Inflammatory macrophage (primary cell): ENCODE data around the gene IQSEC1.

Experiments
- DNase-seq, 2 donors: peaks; one replicate each; pipeline ENCODE4 v3.0.0-alpha.2; 2020 to 2022

Gene IQSEC1

DNA sequence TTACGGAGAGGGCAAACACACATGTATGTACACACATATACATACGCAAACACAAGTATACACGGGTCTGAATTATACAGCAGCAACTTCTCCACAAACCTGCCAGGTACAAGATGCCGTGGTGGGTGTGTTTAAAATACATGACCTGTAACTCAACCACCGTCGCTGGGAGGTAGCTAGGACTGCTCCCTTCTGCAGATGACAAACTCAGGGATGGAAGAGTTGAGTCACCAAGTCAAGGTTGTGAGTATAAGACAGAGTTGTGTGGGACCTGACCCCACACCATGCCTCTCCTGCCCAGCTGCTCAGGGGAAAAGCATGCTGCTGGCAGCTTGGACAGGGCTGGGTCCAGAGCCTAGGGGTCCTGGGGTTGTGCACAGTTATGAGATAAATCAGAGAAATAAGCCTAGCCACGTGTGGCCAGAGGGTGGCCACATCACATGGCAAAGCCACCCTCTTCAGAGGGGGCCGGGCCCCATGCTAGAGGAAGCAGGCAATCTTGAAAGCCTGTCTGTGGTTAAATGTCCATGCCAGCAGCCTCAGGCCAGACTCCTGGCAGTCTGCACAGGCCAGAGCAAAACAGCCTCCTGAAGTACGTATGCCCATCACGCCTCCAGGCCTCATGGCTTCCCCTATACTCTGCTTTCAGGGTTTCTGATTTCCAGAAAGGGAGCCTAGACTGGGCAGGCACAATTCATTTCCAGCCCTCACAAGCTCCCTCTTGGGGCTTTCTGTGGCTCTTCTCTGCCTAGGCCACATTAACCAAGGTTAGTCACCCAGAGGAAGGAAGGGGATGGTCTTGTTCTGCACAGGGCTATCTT is 124.1 kb downstream of the IQSEC1 start:
- DNase-seq, result peak; percentile 59 to 72

- DNase-seq, result no peak
These were observed 124.9 kb downstream of the IQSEC1 start for GRCh38 chr3:12948371-12948770.

GRCh38 chr3:12947504-12948369 is 125.5 kb downstream of the IQSEC1 start:
- DNase-seq, result peak in 1 of 2 donors; percentile 11

- DNase-seq, result no peak
These were observed 126.4 kb downstream of the IQSEC1 start for GRCh38 chr3:12946649-12947316.

- DNase-seq, result no peak
These were observed 127.0 kb downstream of the IQSEC1 start for GRCh38 chr3:12946251-12946648.

DNA sequence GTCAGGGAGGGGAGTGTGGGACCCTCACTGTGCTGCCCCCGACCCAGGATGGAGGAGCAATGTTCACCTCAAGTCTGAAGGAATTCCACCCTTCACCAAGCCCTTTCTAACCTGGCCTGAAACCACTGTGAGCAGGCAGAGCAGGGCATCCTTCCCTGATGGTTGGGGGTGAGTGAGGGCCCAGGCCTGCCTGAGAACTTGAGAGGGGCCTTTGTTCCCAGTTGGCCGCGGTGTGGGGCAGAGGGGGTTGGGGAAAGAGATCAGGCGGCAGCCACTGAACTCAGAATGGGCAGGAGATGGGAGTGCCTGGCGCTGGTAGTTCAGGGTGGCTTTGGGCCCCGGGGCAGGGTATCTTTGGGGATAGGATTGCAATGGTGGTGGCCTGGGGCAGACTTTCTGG is 128.4 kb downstream of the IQSEC1 start:
- DNase-seq, result no peak

DNA sequence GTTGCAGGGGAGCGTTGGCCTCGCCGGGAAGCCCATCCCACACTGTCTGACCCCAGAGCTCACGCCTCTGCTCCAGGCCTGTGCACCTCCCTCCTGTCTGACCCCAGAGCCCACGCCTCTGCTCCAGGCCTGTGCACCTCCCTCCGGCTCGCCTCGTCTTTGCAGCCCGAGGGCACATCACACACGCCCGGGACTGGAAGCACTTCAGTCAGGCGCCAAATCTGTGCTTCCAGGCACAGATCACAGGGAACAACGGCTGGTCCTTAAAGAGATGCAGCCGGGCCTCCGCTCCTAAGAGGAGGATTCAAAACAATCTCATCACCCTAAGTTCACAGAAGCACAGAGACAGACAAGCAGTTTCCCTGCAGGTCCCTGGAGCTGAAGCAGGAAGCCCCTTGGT is 128.8 kb downstream of the IQSEC1 start:
- no peak for DNase-seq

GRCh38 chr3:12943124-12944021 is 129.9 kb downstream of the IQSEC1 start:
- DNase-seq, result no peak

DNA sequence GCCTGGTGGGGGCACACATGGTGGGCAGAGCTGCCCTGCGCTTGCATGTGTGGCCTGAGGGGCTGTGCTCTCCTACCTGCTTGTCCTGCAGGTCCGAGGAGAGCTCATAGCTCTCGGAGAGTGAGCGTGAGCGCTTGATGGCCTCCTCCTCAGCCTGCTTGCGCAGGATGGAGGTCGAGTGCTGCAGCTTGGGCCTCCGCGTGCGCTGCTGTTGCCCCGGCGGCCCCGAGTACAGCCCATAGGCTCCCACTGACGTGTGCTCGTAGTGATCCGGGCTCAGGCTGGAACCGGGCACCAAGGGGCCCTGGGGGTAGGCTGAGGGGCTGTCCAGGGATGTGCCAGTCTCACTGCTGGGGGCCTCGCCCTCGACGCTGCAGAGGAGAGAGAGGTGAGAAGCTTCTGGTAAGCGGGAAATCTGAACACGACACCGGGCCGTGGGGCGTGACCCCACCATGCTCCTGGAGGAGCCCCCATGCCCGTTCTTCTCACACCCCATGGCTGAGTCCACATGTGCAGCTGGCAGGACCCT is 131.7 kb downstream of the IQSEC1 start:
- no peak for DNase-seq

- DNase-seq, result no peak
These were observed 132.4 kb downstream of the IQSEC1 start for GRCh38 chr3:12940854-12941253.

- peak in 1 of 2 donors; percentile 5 for DNase-seq
These were observed 134.1 kb downstream of the IQSEC1 start for GRCh38 chr3:12939137-12939536.

DNA sequence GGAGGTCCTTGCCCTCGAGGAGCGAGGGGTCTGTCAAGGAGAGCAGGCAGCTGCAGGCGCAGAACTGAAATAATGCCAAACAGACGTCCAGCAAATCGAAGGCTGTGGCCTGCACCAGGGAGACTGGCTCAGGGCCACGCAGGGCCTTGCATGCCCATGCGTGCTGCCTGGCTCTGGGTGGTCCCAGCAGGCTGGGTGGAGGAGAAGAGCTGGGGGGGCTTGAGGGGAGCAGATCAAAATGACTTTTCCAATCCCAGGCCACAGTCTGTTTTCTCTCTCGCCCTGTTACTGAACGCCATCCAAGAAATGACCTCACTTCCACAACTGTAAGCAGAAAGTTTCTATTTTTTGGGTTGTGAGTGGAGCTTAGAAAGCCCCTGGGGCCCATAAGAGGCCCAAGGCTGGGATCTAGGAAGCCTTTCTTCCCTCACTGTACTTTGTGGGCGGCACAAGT is 134.9 kb downstream of the IQSEC1 start:
- DNase-seq, result no peak

DNA sequence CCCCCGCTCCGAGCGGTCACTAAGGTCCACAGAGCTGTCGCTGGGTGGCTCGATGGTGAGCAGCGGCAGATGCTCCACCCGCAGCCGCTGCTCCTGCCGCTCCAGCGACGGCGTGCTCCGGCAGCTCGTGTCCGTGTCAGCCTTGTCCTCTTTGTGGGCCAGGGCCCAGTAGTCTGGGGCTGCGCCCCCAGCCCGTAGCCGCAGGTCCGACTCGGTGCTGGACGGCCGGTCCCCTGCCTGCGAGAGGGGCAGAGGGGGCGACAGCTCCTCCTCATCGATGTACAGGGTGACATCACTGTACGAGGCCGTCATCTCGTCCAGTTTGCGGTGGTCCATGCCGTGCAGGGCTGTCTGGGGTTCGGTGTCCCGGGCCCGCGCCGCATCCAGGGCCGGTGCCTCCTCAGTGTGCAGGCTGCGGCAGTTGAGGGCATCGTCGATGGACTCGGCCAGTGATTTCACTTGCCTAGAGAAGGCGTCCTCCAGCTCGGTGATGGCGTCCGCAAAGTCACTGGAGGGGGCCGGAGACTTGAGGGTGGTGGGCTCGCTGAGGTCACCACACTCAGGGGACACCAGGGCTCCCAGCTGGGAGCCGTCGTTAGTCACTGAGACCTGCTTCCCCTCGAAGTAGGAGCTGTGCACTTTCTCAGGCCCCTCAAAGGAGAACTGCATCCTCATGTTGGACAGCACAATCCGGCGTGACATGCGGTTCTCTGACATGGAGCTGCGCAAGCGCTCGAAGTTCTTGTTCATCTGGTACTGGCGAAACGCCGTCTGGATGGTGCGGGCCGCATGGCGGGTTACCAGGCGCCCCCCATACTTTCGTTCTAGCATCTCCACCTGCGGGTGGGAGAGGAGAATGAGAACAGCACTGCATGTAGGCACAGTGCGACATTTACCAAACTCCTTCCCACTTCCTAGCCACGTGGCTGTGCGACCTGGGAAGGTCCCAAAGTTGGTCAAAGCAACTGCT is 137.1 kb downstream of the IQSEC1 start:
- no peak for DNase-seq

DNA sequence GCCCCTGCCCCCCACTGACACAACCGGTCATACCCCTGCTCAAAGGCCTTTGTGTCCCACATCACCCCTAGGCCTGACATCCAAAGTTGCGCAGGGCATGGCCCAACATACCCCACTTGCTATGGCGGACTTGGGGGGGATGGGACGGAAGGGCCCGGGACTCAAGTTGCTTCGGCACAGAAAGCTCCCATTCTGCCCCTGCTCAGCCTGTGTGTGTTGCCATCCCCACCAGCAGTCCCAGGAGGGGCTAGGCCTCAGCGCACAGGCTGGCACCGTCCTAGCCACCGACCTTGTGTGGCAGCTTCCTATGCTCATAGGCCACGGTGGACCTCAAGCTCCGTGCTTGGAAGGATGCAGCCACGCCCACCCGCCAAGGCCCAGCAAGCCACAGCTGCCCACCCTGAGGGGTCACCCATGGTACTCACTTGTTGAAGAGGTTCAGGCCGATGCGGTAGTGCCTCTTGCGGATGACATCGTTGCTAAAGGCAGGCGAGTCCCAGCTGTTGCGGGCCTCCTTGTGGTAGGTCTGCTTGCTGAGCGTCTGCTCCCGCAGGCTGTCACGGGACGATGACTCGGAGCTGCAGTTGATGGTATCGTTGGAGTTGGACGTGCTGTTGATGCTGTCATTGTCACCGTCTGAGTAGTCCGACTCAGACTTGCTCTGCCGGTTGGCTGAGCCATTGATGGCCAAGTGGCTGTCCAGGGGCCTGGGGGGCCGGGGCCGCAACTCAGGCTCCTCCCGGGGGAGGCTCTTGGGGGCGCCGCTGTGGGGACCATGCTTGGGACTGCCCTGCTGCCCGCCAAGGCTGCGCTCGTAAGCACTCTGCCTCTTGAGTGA is 138.0 kb downstream of the IQSEC1 start:
- peak in 1 of 2 donors; percentile 32 for DNase-seq

- DNase-seq, result no peak
These were observed 138.8 kb downstream of the IQSEC1 start for GRCh38 chr3:12934431-12934830.

- no peak for DNase-seq
These were observed 139.3 kb downstream of the IQSEC1 start for GRCh38 chr3:12933901-12934300.

DNA sequence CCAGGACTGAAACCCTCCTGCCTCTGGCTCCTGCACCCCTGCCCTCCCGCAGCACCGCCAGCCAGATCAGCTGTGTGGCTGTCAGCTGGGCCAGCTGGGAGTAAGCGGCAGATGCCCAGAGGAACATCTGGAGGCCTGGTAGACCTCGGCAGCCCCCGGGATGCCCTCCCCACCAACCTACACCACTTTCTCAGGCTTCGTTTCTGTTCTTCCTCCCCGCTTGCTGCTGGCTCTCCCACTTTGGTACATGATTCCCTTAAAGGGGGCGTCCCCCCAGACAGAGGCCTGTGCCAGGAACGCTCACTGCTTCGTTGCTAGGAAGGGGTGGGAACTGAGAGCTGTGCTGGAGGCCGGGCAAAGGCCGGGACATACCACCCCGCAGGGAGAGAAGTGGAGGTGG is 140.5 kb downstream of the IQSEC1 start:
- DNase-seq, result no peak

DNA sequence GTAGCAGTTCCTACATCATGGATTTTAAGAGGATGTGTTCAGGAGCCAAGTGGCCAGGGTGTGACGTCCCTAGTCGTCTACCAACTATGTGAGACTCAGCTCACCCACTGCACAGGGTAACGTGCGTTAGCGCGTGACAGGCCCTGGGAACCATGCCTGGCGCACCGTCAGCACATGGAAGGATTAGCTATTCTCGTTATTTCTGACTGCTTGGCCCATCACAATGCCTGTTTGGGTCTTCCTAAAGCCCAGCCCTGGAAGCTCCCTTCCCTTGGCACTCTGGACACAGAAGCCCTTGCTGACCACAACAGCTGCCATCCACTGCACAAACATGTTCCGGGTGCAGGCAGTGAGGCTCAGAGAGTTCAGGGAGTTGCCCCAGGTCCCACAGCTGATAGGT is 140.9 kb downstream of the IQSEC1 start:
- DNase-seq, result no peak

- no peak for DNase-seq
These were observed 141.8 kb downstream of the IQSEC1 start for GRCh38 chr3:12931273-12931905.
